Esophagus squamous epithelium (tissue), 5 donors: ENCODE measurements around the gene CRYBB2. TPM values are rescaled to one million over a fixed set of nuclear protein-coding genes. Genes with fewer than 3 reads are reported as not detected.
"Not testable (repeated sequence)": the region's sequence is repeated elsewhere in the genome, so short reads cannot be mapped to it uniquely, and the experiment has no call there.

Experiments used
- DNase-seq: peaks from one replicate; lab custom pipeline; 2025; lab: John Stamatoyannopoulos, UW
- H3K27ac ChIP-seq, 4 donors: fragments of 200-600 bp; sonication (generic); one replicate each; pipeline ENCODE4 v1.5.1; 2016 to 2019; ENCODE audit warnings: mild to moderate bottlenecking in 1 of 4
- H3K27me3 ChIP-seq, 4 donors: fragments of 200-600 bp; sonication (generic); 1 replicate in 3 of 4; 2 replicates in 1 of 4; pipeline versions ENCODE4 v1.5.1 to v1.6.0; 2017 to 2021; ENCODE audit warnings: antibody characterized with exemption in 1 of 4
- H3K36me3 ChIP-seq, 3 donors: fragments of 200-600 bp; sonication (generic); one replicate each; pipeline ENCODE4 v1.5.1; 2016 to 2019
- H3K4me1 ChIP-seq, 3 donors: fragments of 200-600 bp; sonication (generic); one replicate each; pipeline ENCODE4 v1.5.1; 2017 to 2019
- H3K4me3 ChIP-seq, 4 donors: fragments of 200-600 bp; sonication (generic); 1 replicate in 3 of 4; 2 replicates in 1 of 4; pipeline ENCODE4 v1.5.1; 2016 to 2019; ENCODE audit warnings: mild to moderate bottlenecking in 2 of 4, moderate library complexity in 1 of 4
- H3K9me3 ChIP-seq, 3 donors: fragments of 200-600 bp; sonication (generic); one replicate each; pipeline ENCODE4 v1.5.1; 2016 to 2019
- CTCF ChIP-seq, 6 experiments: fragments of 450-650 bp in 4 of 6; fragments of 200-600 bp in 2 of 6; sonication (generic) in 2 of 6; IDR thresholded peaks; one replicate each; pipeline ENCODE4 v1.5.1; 2016 to 2019; ENCODE audit warnings: antibody characterized with exemption in 6 of 6, mild to moderate bottlenecking in 4 of 6, moderate library complexity in 4 of 6
- POLR2A ChIP-seq, 4 donors: fragments of 450-650 bp; IDR thresholded peaks; one replicate each; pipeline ENCODE4 v1.6.1; 2017; ENCODE audit warnings: antibody characterized with exemption in 4 of 4, mild to moderate bottlenecking in 4 of 4, moderate library complexity in 3 of 4
- WGBS, 2 donors: methylation state at CpG; one replicate each; pipeline ENCODE4 v1.1.5; 2018; 5-methylcytosine and 5-hydroxymethylcytosine counted together
- intact Hi-C: fragments of 100-400 bp; cut with DNase I; formaldehyde crosslinking; loops from one replicate; pipeline ENCODE4 v1.15.0; 2022
- total RNA-seq, 4 donors: library from RNA; depleted of rRNA; stranded (reverse); fragments of >200 nt; gene quantifications; one replicate each; pipeline ENCODE4 v1.1.0, GENCODE V29; 2016
- donor health status: DM: yes; HTN: yes; CAD: no.

The CRYBB2 gene
- total RNA-seq, 4 donors from 2014 or later = not detected

DNA sequence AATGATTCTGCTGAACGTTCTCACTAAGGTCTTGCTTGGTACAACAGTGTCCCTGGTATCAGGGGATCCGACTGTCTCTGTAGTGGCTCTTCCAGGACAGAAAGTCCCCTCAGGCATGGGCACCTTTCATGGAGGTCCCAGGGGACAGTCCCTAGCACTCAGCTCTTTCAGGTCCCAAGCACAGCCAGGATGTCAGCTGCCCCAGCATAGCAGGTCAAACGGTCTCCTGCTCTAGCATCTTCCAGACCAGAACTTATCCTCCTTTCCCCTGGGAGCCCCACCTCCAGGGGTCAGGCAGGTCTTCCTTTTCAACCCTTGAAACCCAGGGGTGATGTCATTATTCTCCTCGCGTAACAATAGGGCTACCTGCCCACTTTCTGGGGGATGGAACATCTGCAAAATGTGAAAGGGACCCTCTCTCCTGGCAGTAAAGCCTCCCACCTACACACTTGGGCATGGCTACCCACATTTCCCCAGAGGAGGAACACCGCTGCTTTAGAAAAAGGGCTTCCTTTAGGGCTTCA, 44.5 kb upstream of the CRYBB2 start:
- TF ChIP-seq CTCF (IDR thresholded peaks at IDR 0.05) = no peak
- TF ChIP-seq POLR2A (IDR thresholded peaks at IDR 0.05) = no peak
- intact Hi-C loops = no loop called here
- no peak for DNase-seq
- peaks cover 0 to 35% (median 9%) of the 10 kb centered on the region in 3 donors for H3K4me1 ChIP-seq
- peaks cover 0 to 6% (median 0%) of the 10 kb centered on the region in 3 donors for H3K9me3 ChIP-seq
- WGBS, 2 donors = 77% methylated on average over 5 to 6 of the region's 6 CpGs
- no peak overlapping the region for H3K4me3 ChIP-seq
- peaks cover 12 to 98% (median 36%) of the 10 kb centered on the region in 3 donors for H3K36me3 ChIP-seq
- H3K27ac ChIP-seq = peak overlapping the region in 2 of 4 donors; percentile 66 to 71
- H3K27me3 ChIP-seq = no peaks in the 10 kb centered on the region

GRCh38 chr22:25176175-25176574, 43.3 kb upstream of the CRYBB2 start:
- peak overlapping the region; percentile 57 to 77 (median 68) for H3K27ac ChIP-seq
- H3K36me3 ChIP-seq = peaks cover 12 to 100% (median 36%) of the 10 kb centered on the region in 3 donors
- TF ChIP-seq POLR2A (IDR thresholded peaks at IDR 0.05) = no peak
- TF ChIP-seq CTCF (IDR thresholded peaks at IDR 0.05) = no peak

GRCh38 chr22:25176799-25177198, 42.6 kb upstream of the CRYBB2 start:
- Histone ChIP-seq H3K36me3 (peaks cover 12 to 100% (median 36%) of the 10 kb centered on the region in 3 donors), H3K4me3 (no peak overlapping the region), H3K27me3 (no peaks in the 10 kb centered on the region), H3K9me3 (peaks cover 0 to 6% (median 0%) of the 10 kb centered on the region in 3 donors), H3K4me1 (peaks cover 0 to 30% (median 9%) of the 10 kb centered on the region in 3 donors), H3K27ac (peak overlapping the region; percentile 57 to 77 (median 68))
- WGBS, 2 donors = 50 to 59% methylated on average over 3 of the region's 3 CpGs
- TF ChIP-seq CTCF (IDR thresholded peaks at IDR 0.05) (no peak), POLR2A (IDR thresholded peaks at IDR 0.05) (no peak)
- DNase-seq = no peak
- intact Hi-C loops = no loop called here

More at GRCh38 chr22:25176175-25176574, 43.3 kb upstream of the CRYBB2 start:
- Histone ChIP-seq H3K27me3 (no peaks in the 10 kb centered on the region), H3K4me3 (no peak overlapping the region), H3K9me3 (peaks cover 0 to 6% (median 0%) of the 10 kb centered on the region in 3 donors), H3K4me1 (peaks cover 0 to 30% (median 9%) of the 10 kb centered on the region in 3 donors)
- DNase-seq = no peak
- 47 to 66% methylated on average over 5 to 6 of the region's 6 CpGs for WGBS, 2 donors
- intact Hi-C loops = no loop called here

GRCh38 chr22:25177226-25177625, 42.2 kb upstream of the CRYBB2 start:
- Histone ChIP-seq H3K27me3 (no peaks in the 10 kb centered on the region), H3K9me3 (peaks cover 0 to 6% (median 0%) of the 10 kb centered on the region in 3 donors), H3K4me1 (peaks cover 0 to 27% (median 9%) of the 10 kb centered on the region in 3 donors), H3K36me3 (peaks cover 12 to 100% (median 36%) of the 10 kb centered on the region in 3 donors), H3K4me3 (no peak overlapping the region), H3K27ac (peak overlapping the region in 1 of 4 donors; percentile 71)
- WGBS, 2 donors = 83 to 91% methylated on average over 9 to 13 of the region's 13 CpGs
- no peak for DNase-seq
- intact Hi-C loops = no loop called here
- TF ChIP-seq POLR2A (IDR thresholded peaks at IDR 0.05) (no peak), CTCF (IDR thresholded peaks at IDR 0.05) (no peak)

DNA sequence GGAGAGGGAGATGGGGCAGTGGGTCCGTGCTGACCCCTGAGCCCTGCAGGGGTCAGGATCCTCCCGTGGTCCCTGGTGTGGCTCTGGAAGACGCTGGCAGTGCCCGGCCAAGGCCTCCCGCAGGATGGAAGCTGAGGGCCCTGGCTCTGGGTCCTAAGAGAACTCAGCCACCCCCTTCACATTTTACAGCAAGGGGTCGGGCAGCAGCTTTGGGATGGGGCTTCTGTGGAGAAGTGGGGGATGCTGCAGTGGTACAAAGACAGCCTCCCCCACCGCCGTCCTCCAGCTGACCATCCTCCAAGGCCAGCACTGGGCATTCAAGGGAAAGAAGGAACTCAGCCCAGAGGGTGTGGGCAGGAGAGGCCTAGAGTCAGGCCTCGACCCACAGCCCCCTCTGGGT, 41.5 kb upstream of the CRYBB2 start:
- H3K4me3 ChIP-seq = no peak overlapping the region
- TF ChIP-seq POLR2A (IDR thresholded peaks at IDR 0.05) (no peak), CTCF (IDR thresholded peaks at IDR 0.05) (no peak)
- no peaks in the 10 kb centered on the region for H3K27me3 ChIP-seq
- intact Hi-C loops = no loop called here
- 60% methylated on average over 1 of the region's 9 CpGs; no CpG with 5 or more reads in 1 of the 2 donors for WGBS, 2 donors
- peaks cover 0 to 27% (median 9%) of the 10 kb centered on the region in 3 donors for H3K4me1 ChIP-seq
- DNase-seq = no peak
- peaks cover 12 to 100% (median 36%) of the 10 kb centered on the region in 3 donors for H3K36me3 ChIP-seq
- no peak overlapping the region for H3K27ac ChIP-seq
- H3K9me3 ChIP-seq = peaks cover 0 to 6% (median 0%) of the 10 kb centered on the region in 3 donors

GRCh38 chr22:25178348-25178747, 41.1 kb upstream of the CRYBB2 start:
- Histone ChIP-seq H3K4me1 (peaks cover 0 to 27% (median 9%) of the 10 kb centered on the region in 3 donors), H3K36me3 (peaks cover 12 to 100% (median 36%) of the 10 kb centered on the region in 3 donors)
- H3K9me3 ChIP-seq, H3K27me3 ChIP-seq, intact Hi-C loops, H3K27ac ChIP-seq, DNase-seq, H3K4me3 ChIP-seq: not testable (repeated sequence)
- no CpG with 5 or more reads among the region's 6 CpGs for WGBS, 2 donors

GRCh38 chr22:25178869-25179631, 40.4 kb upstream of the CRYBB2 start:
- H3K4me3 ChIP-seq, H3K27ac ChIP-seq, H3K9me3 ChIP-seq, DNase-seq, H3K27me3 ChIP-seq, intact Hi-C loops: not testable (repeated sequence)
- 85 to 90% methylated on average over 26 to 35 of the region's 63 CpGs for WGBS, 2 donors
- peaks cover 12 to 100% (median 40%) of the 10 kb centered on the region in 3 donors for H3K36me3 ChIP-seq
- H3K4me1 ChIP-seq = peaks cover 0 to 27% (median 9%) of the 10 kb centered on the region in 3 donors
